H1 (cell line): ENCODE data around the gene MPEG1. TPM values are rescaled to one million over a fixed set of nuclear protein-coding genes. Genes with fewer than 3 reads are reported as not detected.

Source experiments
- CTCF ChIA-PET: fragments of 300-600 bp; sonication (Branson Sonifier 250); formaldehyde crosslinking; loops from one replicate; lab custom pipeline; 2021; ENCODE audit not compliant: partially characterized antibody; lab: Charles Lee
- POLR2A ChIA-PET: fragments of 300-600 bp; sonication (Branson Sonifier 250); formaldehyde crosslinking; loops from one replicate; lab custom pipeline; 2021; ENCODE audit warnings: inconsistent platforms; ENCODE audit not compliant: partially characterized antibody; lab: Charles Lee
- DNase-seq, 2 experiments: peaks; one replicate each; pipeline versions ENCODE4 v3.0.0 to v3.0.0-alpha.2; 2010 to 2022; ENCODE audit warnings: low spot score in 2 of 2, low read depth in 1 of 2, mixed read lengths in 1 of 2
- FAIRE-seq: peaks from 2 replicates; lab custom pipeline; 2011; peaks lifted over from hg19 to GRCh38; lab: Jason Lieb, UNC
- H2AFZ ChIP-seq: 2 replicates; pipeline ENCODE4 v1.8.1; 2012; ENCODE audit warnings: low read length, inconsistent platforms
- H2AK5ac ChIP-seq: 2 replicates; pipeline ENCODE4 v1.6.1; 2013; ENCODE audit warnings: low read depth, low read length
- H2BK120ac ChIP-seq: replicated peaks from 2 replicates; pipeline ENCODE3; 2013; ENCODE audit warnings: low read depth, low read length, inconsistent platforms
- H2BK12ac ChIP-seq: 2 replicates; pipeline ENCODE4 v1.6.1; 2013; ENCODE audit warnings: low read depth, low read length
- H2BK15ac ChIP-seq: 2 replicates; pipeline ENCODE4 v1.6.1; 2013; ENCODE audit warnings: low read length
- H2BK20ac ChIP-seq: 2 replicates; pipeline ENCODE4 v1.6.1; 2013; ENCODE audit warnings: low read length
- H2BK5ac ChIP-seq: 2 replicates; pipeline ENCODE4 v1.6.1; 2013; ENCODE audit warnings: low read depth, low read length
- H3K14ac ChIP-seq: 2 replicates; pipeline ENCODE4 v1.6.1; 2013; ENCODE audit warnings: inconsistent platforms; ENCODE audit not compliant: insufficient read length
- H3K18ac ChIP-seq: 2 replicates; pipeline ENCODE4 v1.6.1; 2013; ENCODE audit warnings: low read length; ENCODE audit errors: extremely low read depth
- H3K23ac ChIP-seq: 2 replicates; pipeline ENCODE4 v1.6.1; 2013; ENCODE audit warnings: inconsistent platforms; ENCODE audit not compliant: insufficient read length
- H3K23me2 ChIP-seq: 2 replicates; pipeline ENCODE4 v1.6.1; 2013; ENCODE audit warnings: low read depth, low read length
- H3K27ac ChIP-seq: 2 replicates; pipeline ENCODE4 v1.6.1; 2011; ENCODE audit warnings: low read depth, low read length, inconsistent platforms
- H3K27me3 ChIP-seq, 4 experiments: replicated peaks in 1 of 4; 1 replicate in 1 of 4; 2 replicates in 3 of 4; pipeline versions ENCODE4 v1.6.1 to v1.8.1; 2011 to 2013; ENCODE audit warnings: low read length in 3 of 4, mild to moderate bottlenecking in 3 of 4, inconsistent platforms in 2 of 4, mixed read lengths in 2 of 4, moderate library complexity in 1 of 4; ENCODE audit not compliant: control insufficient read depth in 3 of 4, insufficient read depth in 3 of 4; ENCODE audit errors: extremely low read depth in 1 of 4
- H3K36me3 ChIP-seq, 4 experiments: 2 replicates each; pipeline versions ENCODE4 v1.6.1 to v1.8.1; 2011 to 2013; ENCODE audit warnings: mild to moderate bottlenecking in 4 of 4, low read length in 3 of 4, moderate library complexity in 2 of 4, control low read depth in 1 of 4, inconsistent platforms in 1 of 4; ENCODE audit not compliant: insufficient read depth in 4 of 4, control insufficient read depth in 2 of 4
- H3K4ac ChIP-seq: replicated peaks from 2 replicates; pipeline ENCODE3; 2013; ENCODE audit warnings: low read length, low read depth, mixed read lengths, inconsistent platforms; ENCODE audit not compliant: insufficient read length
- H3K4me1 ChIP-seq, 4 experiments: replicated peaks in 1 of 4; 1 replicate in 1 of 4; 2 replicates in 3 of 4; pipeline versions ENCODE4 v1.6.1 to v1.8.1; 2011 to 2013; ENCODE audit warnings: low read length in 3 of 4, inconsistent platforms in 2 of 4, mixed read lengths in 1 of 4; ENCODE audit not compliant: insufficient read depth in 4 of 4, control insufficient read depth in 3 of 4
- H3K4me2 ChIP-seq, 2 experiments: 2 replicates each; pipeline versions ENCODE4 v1.6.1 to v1.8.1; 2011 to 2013; ENCODE audit warnings: low read depth in 2 of 2, low read length in 2 of 2, control low read depth in 1 of 2, inconsistent platforms in 1 of 2, mild to moderate bottlenecking in 1 of 2; ENCODE audit not compliant: insufficient read depth in 1 of 2
- H3K4me3 ChIP-seq, 4 experiments: fragments of 200-600, 300-600 bp in 1 of 4; sonication (generic), shearing (Covaris generic), sonication (Bioruptor Twin) in 1 of 4; 2 replicates each; pipeline versions ENCODE4 v1.5.1 to v1.8.1; 2011 to 2016; ENCODE audit warnings: low read length in 4 of 4, low read depth in 3 of 4, control low read depth in 2 of 4, inconsistent platforms in 2 of 4, mild to moderate bottlenecking in 2 of 4, mixed read lengths in 1 of 4, moderate library complexity in 1 of 4; ENCODE audit not compliant: insufficient read depth in 2 of 4; ENCODE audit errors: extremely low read depth in 1 of 4
- H3K56ac ChIP-seq: replicated peaks from 2 replicates; pipeline ENCODE3; 2013; ENCODE audit warnings: low read depth, mild to moderate bottlenecking, mixed read lengths, low read length, inconsistent platforms; ENCODE audit not compliant: insufficient read length
- H3K79me1 ChIP-seq: 2 replicates; pipeline ENCODE4 v1.6.1; 2013; ENCODE audit warnings: low read depth, low read length, control low read depth
- H3K79me2 ChIP-seq, 2 experiments: 2 replicates each; pipeline versions ENCODE4 v1.6.1 to v1.8.1; 2012 to 2013; ENCODE audit warnings: low read length in 2 of 2, mild to moderate bottlenecking in 2 of 2, inconsistent platforms in 1 of 2; ENCODE audit not compliant: insufficient read depth in 2 of 2, control insufficient read depth in 1 of 2
- H3K9ac ChIP-seq, 4 experiments: replicated peaks in 1 of 4; 1 replicate in 1 of 4; 2 replicates in 3 of 4; pipeline versions ENCODE4 v1.6.1 to v1.8.1; 2011 to 2013; ENCODE audit warnings: low read depth in 3 of 4, low read length in 3 of 4, control low read depth in 2 of 4, mild to moderate bottlenecking in 2 of 4, moderate library complexity in 2 of 4, inconsistent platforms in 1 of 4; ENCODE audit errors: extremely low read depth in 1 of 4
- H3K9me3 ChIP-seq, 2 experiments: 2 replicates each; pipeline versions ENCODE4 v1.6.1 to v1.8.1; 2012 to 2013; ENCODE audit warnings: mild to moderate bottlenecking in 2 of 2, moderate library complexity in 2 of 2, control low read depth in 1 of 2, inconsistent platforms in 1 of 2, low read depth in 1 of 2, low read length in 1 of 2, mixed read lengths in 1 of 2; ENCODE audit not compliant: insufficient read depth in 2 of 2
- H4K20me1 ChIP-seq, 2 experiments: replicated peaks in 1 of 2; 2 replicates each; pipeline versions ENCODE3 to v1.8.1; 2011 to 2013; ENCODE audit warnings: inconsistent platforms in 2 of 2, low read length in 2 of 2, mild to moderate bottlenecking in 1 of 2; ENCODE audit not compliant: insufficient read depth in 2 of 2, control insufficient read depth in 1 of 2
- H4K5ac ChIP-seq: 2 replicates; pipeline ENCODE4 v1.6.1; 2013; ENCODE audit warnings: low read length, low read depth, mixed read lengths, inconsistent platforms; ENCODE audit not compliant: insufficient read length
- H4K8ac ChIP-seq: 2 replicates; pipeline ENCODE4 v1.8.0; 2013; ENCODE audit warnings: mild to moderate bottlenecking, moderate library complexity, low read length, inconsistent platforms; ENCODE audit not compliant: insufficient read depth; ENCODE audit errors: extremely low read depth
- H4K91ac ChIP-seq: replicated peaks from 2 replicates; pipeline ENCODE3; 2013; ENCODE audit warnings: low read length, mixed read lengths, inconsistent platforms; ENCODE audit not compliant: insufficient read length
- BRCA1 ChIP-seq: IDR thresholded peaks from 2 replicates; pipeline ENCODE4 v1.6.1; 2012; ENCODE audit warnings: low read depth, low read length, improper control_type of control experiment
- CEBPB ChIP-seq: IDR thresholded peaks from 2 replicates; pipeline ENCODE4 v1.6.1; 2012; ENCODE audit warnings: low read depth, low read length
- EP300 ChIP-seq, 2 experiments: IDR thresholded peaks; 1 replicate in 1 of 2; 2 replicates in 1 of 2; pipeline ENCODE4 v1.6.1; 2011 to 2012; ENCODE audit warnings: low read depth in 2 of 2, low read length in 2 of 2, mild to moderate bottlenecking in 2 of 2, borderline replicate concordance in 1 of 2, inconsistent platforms in 1 of 2, moderate library complexity in 1 of 2
- GTF2F1 ChIP-seq: IDR thresholded peaks from 2 replicates; pipeline ENCODE4 v1.6.1; 2012; ENCODE audit warnings: low read depth, low read length, improper control_type of control experiment, borderline replicate concordance
- HDAC2 ChIP-seq, 2 experiments: fragments of 300-600 bp in 1 of 2; sonication (generic) in 1 of 2; IDR thresholded peaks; 2 replicates each; pipeline ENCODE4 v1.6.1; 2011 to 2012; ENCODE audit warnings: low read depth in 2 of 2, low read length in 2 of 2, mild to moderate bottlenecking in 2 of 2, moderate library complexity in 2 of 2, borderline replicate concordance in 1 of 2, inconsistent platforms in 1 of 2
- MAFK ChIP-seq: IDR thresholded peaks from 2 replicates; pipeline ENCODE4 v1.6.1; 2012; ENCODE audit warnings: low read depth, mild to moderate bottlenecking, improper control_type of control experiment, low read length
- POLR2A ChIP-seq, 2 experiments: IDR thresholded peaks; 1 replicate in 1 of 2; 2 replicates in 1 of 2; pipeline ENCODE4 v1.6.1; 2011; ENCODE audit warnings: low read depth in 2 of 2, low read length in 2 of 2, mild to moderate bottlenecking in 2 of 2; ENCODE audit errors: control extremely low read depth in 1 of 2
- RFX5 ChIP-seq: IDR thresholded peaks from 2 replicates; pipeline ENCODE4 v1.6.1; 2011; ENCODE audit warnings: low read depth, low read length, improper control_type of control experiment, borderline replicate concordance
- RXRA ChIP-seq: IDR thresholded peaks from 2 replicates; pipeline ENCODE4 v1.6.1; 2011; ENCODE audit warnings: low read depth, mild to moderate bottlenecking, low read length, moderate library complexity; ENCODE audit not compliant: insufficient read depth
- SP1 ChIP-seq: IDR thresholded peaks from 2 replicates; pipeline ENCODE4 v1.6.1; 2011; ENCODE audit warnings: low read depth, low read length
- SRF ChIP-seq: IDR thresholded peaks from 2 replicates; pipeline ENCODE4 v1.6.1; 2011; ENCODE audit warnings: mild to moderate bottlenecking, low read depth, low read length, moderate library complexity
- TEAD4 ChIP-seq: IDR thresholded peaks from 2 replicates; pipeline ENCODE4 v1.6.1; 2012; ENCODE audit warnings: low read depth, low read length, inconsistent platforms, mixed read lengths
- WGBS, 2 experiments: shearing (Covaris generic) in 1 of 2; methylation state at CpG; one replicate each; pipeline versions ENCODE4 v1.1.6 to v1.1.7; 2013 to 2015; ENCODE audit warnings: low lambda C conversion rate in 2 of 2, mixed read lengths in 2 of 2, inconsistent platforms in 1 of 2, low coverage in 1 of 2, missing lambda C conversion rate in 1 of 2; ENCODE audit not compliant: insufficient replicate concordance in 2 of 2, insufficient coverage in 1 of 2, insufficient read length in 1 of 2; ENCODE audit errors: extremely low coverage in 1 of 2, missing lambda C conversion rate in 1 of 2; 5-methylcytosine and 5-hydroxymethylcytosine counted together
- polyA plus RNA-seq, 7 experiments: library from polyadenylated mRNA; depleted of rRNA in 3 of 7; stranded (reverse) in 5 of 7; unstranded in 2 of 7; fragments of >200 nt in 5 of 7; fragments of 200-250 nt in 2 of 7; gene quantifications; 1 replicate in 5 of 7; 2 replicates in 1 of 7; 4 replicates in 1 of 7; pipeline versions ENCODE4 v1.2.1 to v1.2.3, GENCODE V29; 2011 to 2013; ENCODE audit warnings: missing spikeins in 2 of 7, mixed read lengths in 2 of 7
- total RNA-seq: library from RNA; stranded (reverse); fragmentation: NEBNext Ultra II Directional; extraction: Animal tissue kit (Norgen Biotek cat#: 25700); gene quantifications from 2 replicates; pipeline ENCODE4 v1.2.1, GENCODE V29; 2021

The MPEG1 gene
- total and polyA plus RNA-seq, 2 of the 8 experiments (the other 6 are each of a cell fraction or from before 2014, with no cell fraction given) = not detected

DNA sequence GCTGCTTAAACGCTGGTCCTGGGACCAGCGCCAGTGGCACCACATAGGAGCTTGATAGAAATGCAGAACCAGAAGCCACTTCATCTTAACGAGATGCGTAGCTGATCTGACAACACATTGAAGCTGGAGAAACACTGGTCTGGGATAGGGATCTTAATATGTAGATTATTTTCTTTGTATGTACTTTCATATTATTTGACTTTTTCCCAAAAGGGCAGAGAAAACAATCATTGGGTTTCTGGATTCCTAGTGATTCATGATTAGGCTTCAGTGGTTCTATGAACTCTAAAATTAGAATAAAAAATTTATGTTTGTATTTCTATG is 12.3 kb downstream of the MPEG1 start:
- WGBS, 2 experiments = 98% methylated on average over 4 of the region's 4 CpGs; no CpG with 5 or more reads in 1 of the 2 experiments
- Histone ChIP-seq H2BK12ac (no peak overlapping the region), H3K23me2 (no peaks in the 10 kb centered on the region), H4K8ac (no peak overlapping the region), H3K4me2 (no peak overlapping the region), H2AFZ (no peak overlapping the region), H3K9ac (no peak overlapping the region), H3K79me2 (no peaks in the 10 kb centered on the region), H2BK15ac (no peak overlapping the region), H2AK5ac (no peak overlapping the region), H3K9me3 (peaks cover 4 to 10% of the 10 kb centered on the region in 2 experiments; a peak in 3 of 4 replicates), H3K4me1 (no peaks in the 10 kb centered on the region; a peak in 1 of 7 replicates), H3K4me3 (no peak overlapping the region), H4K91ac (no peak overlapping the region), H2BK5ac (no peak overlapping the region), H2BK120ac (no peak overlapping the region), H3K23ac (no peak overlapping the region), H3K27ac (no peak overlapping the region), H4K5ac (no peak overlapping the region), H2BK20ac (no peak overlapping the region), H3K56ac (no peak overlapping the region), H3K14ac (no peak overlapping the region), H3K18ac (no peak overlapping the region), H3K4ac (no peak overlapping the region), H3K79me1 (no peaks in the 10 kb centered on the region), H3K27me3 (no peaks in the 10 kb centered on the region), H4K20me1 (no peaks in the 10 kb centered on the region), H3K36me3 (peaks cover 6 to 42% (median 27%) of the 10 kb centered on the region in 4 experiments; a peak in 7 of 8 replicates)
- FAIRE-seq (no peak), DNase-seq (no peak)
- ChIA-PET CTCF (interaction anchor here (0.7 to 8.2 kb wide), 15 partner anchors 7 to 325 kb away, joined by 3 to 141 read pairs (median 3); partner anchors contain the start of gene DTX4), POLR2A (interaction anchor here (3.1 kb wide), 1 partner anchor 29 kb away, joined by 12 read pairs; the partner anchor contains the start of gene DTX4)
- TF ChIP-seq CEBPB = no peak
- no peak for TF ChIP-seq POLR2A (IDR thresholded peaks at IDR 0.05; ENCODE audit: control extremely low read depth in 1 of 2, low read depth in 2 of 2, low read length in 2 of 2)
- TF ChIP-seq TEAD4 = no peak
- TF ChIP-seq BRCA1 = no peak
- TF ChIP-seq SP1 = no peak
- no peak for TF ChIP-seq MAFK
- no peak for TF ChIP-seq EP300 (IDR thresholded peaks at IDR 0.05; ENCODE audit: borderline replicate concordance in 1 of 2, low read depth in 2 of 2, low read length in 2 of 2)
- TF ChIP-seq RXRA = no peak
- TF ChIP-seq SRF = no peak
- TF ChIP-seq GTF2F1 = no peak
- no peak for TF ChIP-seq HDAC2 (IDR thresholded peaks at IDR 0.05; ENCODE audit: borderline replicate concordance in 1 of 2, low read depth in 2 of 2, low read length in 2 of 2)
- TF ChIP-seq RFX5 = no peak
